ENCODE measurements around the gene NSL1.

The NSL1 gene

DNA sequence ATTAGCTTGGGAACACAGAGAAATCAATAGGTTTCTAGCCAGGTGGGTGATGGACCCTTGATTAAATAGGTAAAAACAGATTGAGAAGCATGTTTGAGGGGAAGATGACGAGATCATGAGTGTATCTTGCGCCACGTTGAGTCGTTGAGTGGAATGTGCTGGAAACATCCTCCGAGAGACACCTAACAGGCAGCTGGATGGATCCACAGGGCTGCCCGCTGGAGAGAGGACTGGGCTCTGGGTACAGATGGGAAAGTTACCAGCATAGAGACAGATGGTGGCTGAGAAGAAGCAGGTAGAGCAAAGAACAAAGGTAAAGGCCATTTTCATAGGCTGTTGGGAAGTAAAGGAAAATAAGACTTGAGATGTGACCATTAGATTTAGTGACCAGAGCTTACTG, 107.5 kb downstream of the NSL1 start:
- ATAC-seq, result no peak

GRCh38 chr1:212683357-212683722, 108.2 kb downstream of the NSL1 start:
- ATAC-seq, result peak; percentile 51 to 61

DNA sequence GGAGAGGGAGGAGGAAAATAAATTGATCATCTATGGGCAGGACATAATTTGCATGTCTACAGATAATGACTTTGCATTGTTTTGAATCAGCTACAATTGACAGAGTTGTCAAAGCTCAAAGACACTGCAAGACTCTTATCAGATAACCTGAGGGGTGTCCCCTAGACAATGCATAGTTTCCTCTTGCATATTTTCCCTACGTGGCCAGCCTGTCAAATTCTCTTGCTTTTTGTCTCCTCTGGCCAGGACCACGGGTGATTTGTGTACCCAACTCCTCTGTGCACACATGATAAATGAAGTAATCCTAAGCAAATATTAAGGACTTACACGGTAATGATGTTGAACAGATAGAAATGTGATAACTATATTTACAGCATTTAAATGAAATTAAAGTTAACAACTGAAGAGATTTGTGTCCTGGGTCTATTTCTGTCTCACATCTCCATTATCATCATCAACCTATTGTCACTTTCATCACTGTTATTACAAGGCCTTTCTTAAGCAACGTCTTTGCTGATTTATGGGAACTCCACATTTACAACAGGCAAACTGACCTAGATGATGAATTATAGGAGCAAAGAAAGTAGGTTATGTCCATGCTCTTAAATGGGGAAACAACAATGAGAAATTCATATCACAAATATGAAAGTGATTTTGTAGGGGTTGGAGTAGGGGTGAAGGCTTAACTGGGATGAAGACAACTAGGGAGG, 110.7 kb downstream of the NSL1 start:
- ATAC-seq, result peak in 1 of 2 donors; percentile 6

DNA sequence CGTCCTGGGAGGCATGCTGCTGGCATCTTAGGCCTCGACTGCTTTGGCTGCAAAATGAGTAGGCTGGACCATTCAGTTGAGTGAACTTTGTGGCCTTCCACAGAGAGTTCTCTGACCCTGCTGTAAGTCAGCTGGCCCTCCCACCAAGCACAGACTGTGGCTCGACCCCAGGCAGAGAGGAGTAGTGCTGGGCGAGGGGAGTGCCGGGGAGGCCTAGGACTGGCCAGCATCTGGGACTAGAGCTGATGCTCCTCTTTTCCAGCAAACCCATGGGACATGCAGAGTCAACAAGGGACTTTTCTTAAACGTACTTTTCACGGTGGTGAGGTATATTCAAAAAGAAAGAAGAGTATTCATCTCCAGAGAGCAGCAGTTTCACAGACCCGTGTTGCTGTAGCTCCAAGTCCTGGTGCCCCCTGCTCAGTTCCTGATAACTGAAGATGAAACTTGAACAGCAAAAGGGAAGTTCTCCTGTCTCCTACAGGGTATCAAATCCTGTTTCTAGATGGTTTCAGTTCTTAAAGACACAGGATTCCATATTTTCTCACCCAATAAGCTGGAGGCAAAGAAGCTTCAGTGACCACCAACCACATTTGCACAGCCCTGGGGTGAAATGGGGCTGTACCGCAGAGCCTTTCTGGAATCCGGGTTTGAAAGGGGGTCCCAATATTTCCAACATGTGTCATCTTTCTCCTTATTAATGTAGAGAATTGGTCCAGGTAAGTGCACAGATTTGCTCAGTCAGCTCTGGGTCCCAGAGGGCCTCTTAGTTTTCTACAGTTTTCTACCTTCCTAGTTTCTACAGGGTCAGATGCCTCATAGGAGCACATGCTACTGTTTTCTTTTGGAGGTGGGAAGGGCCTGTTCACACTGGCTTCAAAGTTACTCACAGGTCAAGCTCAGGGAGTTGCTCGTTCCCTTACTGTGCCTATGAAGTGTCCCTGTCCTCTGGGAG, 112.8 kb downstream of the NSL1 start:
- ATAC-seq, result peak; percentile 63 to 72

DNA sequence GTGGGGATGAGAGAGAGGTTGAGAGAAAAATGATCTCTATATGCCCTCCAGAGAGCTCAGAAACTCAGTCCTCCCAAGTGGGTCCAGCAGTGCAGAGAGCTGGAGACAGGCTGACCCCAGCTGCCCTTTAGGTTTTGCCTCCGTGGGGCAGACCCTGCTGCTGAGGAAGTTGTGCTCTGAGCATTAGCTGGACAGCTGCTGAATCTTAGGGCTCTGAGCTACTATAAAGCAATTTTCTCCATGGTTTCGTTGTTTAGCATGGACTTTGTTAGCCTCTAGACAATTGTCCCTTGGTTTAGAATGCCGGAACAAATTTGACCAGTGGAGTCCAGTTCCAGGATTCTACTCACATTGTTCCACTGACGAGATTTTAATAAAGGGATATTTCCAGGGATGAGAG, 114.0 kb downstream of the NSL1 start:
- ATAC-seq, result no peak

DNA sequence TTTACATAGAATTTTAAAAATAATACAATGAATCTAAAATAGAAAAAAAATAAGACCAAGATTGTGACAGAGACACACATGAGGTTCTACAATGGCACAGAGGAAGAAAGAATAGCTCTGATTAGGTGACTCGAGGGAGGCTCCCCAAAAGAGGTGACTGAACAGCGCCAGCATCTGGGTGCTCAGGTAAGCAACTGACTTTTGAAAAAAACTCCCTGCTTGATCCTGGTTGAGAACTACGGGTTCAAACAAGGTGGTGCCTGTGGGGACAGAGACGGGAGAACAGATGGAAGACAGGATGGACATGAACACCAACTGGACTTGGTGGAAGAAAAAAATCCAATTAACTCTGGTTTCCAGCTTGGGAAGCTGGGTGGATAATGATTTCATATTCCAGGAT, 114.4 kb downstream of the NSL1 start:
- ATAC-seq, result no peak
